ENCODE data around the gene JAG2.

The JAG2 gene

GRCh38 chr14:105139831-105140239 lies 28.7 kb downstream of the JAG2 start:
- H3K36me3 ChIP-seq (ENCODE audit: insufficient read depth, low read length) = no peaks in the 10 kb centered on the region
- no peak overlapping the region for H3K27ac ChIP-seq
- no peak for DNase-seq (ENCODE audit: low read depth, low spot score)
- H3K9ac ChIP-seq (ENCODE audit: insufficient read length) = no peak overlapping the region
- no peak overlapping the region for H3K4me3 ChIP-seq
- no peaks in the 10 kb centered on the region for H3K9me3 ChIP-seq (ENCODE audit: low read depth, low read length)
- TF ChIP-seq POLR2AphosphoS5 (IDR thresholded peaks at IDR 0.05; ENCODE audit: borderline replicate concordance, low read depth, low read length) = no peak
- TF ChIP-seq EZH2 (IDR thresholded peaks at IDR 0.05) = no peak
- TF ChIP-seq FOXP2 (optimal IDR thresholded peaks at IDR 0.05; ENCODE audit: control extremely low read depth, extremely low read length, insufficient read depth) = no peak

- Histone ChIP-seq H3K9ac (ENCODE audit: insufficient read length) (no peak overlapping the region), H3K27ac (no peak overlapping the region)
- TF ChIP-seq POLR2AphosphoS5 (IDR thresholded peaks at IDR 0.05; ENCODE audit: borderline replicate concordance, low read depth, low read length) (no peak), EZH2 (IDR thresholded peaks at IDR 0.05) (no peak), FOXP2 (optimal IDR thresholded peaks at IDR 0.05; ENCODE audit: control extremely low read depth, extremely low read length, insufficient read depth) (no peak)
Observed at GRCh38 chr14:105139212-105139825, 29.3 kb downstream of the JAG2 start.

GRCh38 chr14:105138551-105139111 lies 29.9 kb downstream of the JAG2 start:
- Histone ChIP-seq H3K36me3 (ENCODE audit: insufficient read depth, low read length) (no peaks in the 10 kb centered on the region), H3K9ac (ENCODE audit: insufficient read length) (no peak overlapping the region), H3K27ac (no peak overlapping the region), H3K9me3 (ENCODE audit: low read depth, low read length) (no peaks in the 10 kb centered on the region), H3K4me3 (no peak overlapping the region)
- TF ChIP-seq EZH2 (IDR thresholded peaks at IDR 0.05) = no peak
- TF ChIP-seq POLR2AphosphoS5 (IDR thresholded peaks at IDR 0.05; ENCODE audit: borderline replicate concordance, low read depth, low read length) = no peak
- TF ChIP-seq FOXP2 (optimal IDR thresholded peaks at IDR 0.05; ENCODE audit: control extremely low read depth, extremely low read length, insufficient read depth) = no peak
- DNase-seq (ENCODE audit: low read depth, low spot score) = no peak

More at GRCh38 chr14:105139212-105139825, 29.3 kb downstream of the JAG2 start:
- Histone ChIP-seq H3K4me3 (no peak overlapping the region), H3K9me3 (ENCODE audit: low read depth, low read length) (no peaks in the 10 kb centered on the region), H3K36me3 (ENCODE audit: insufficient read depth, low read length) (no peaks in the 10 kb centered on the region)
- no peak for DNase-seq (ENCODE audit: low read depth, low spot score)

- no peak overlapping the region for H3K9ac ChIP-seq (ENCODE audit: insufficient read length)
- no peak for TF ChIP-seq EZH2 (IDR thresholded peaks at IDR 0.05)
- TF ChIP-seq POLR2AphosphoS5 (IDR thresholded peaks at IDR 0.05; ENCODE audit: borderline replicate concordance, low read depth, low read length) = no peak
- no peak overlapping the region for H3K4me3 ChIP-seq
- no peaks in the 10 kb centered on the region for H3K36me3 ChIP-seq (ENCODE audit: insufficient read depth, low read length)
- no peak overlapping the region for H3K27ac ChIP-seq
- no peaks in the 10 kb centered on the region for H3K9me3 ChIP-seq (ENCODE audit: low read depth, low read length)
- no peak for DNase-seq (ENCODE audit: low read depth, low spot score)
Observed at GRCh38 chr14:105138021-105138541, 30.5 kb downstream of the JAG2 start.

GRCh38 chr14:105137481-105138020 lies 31.0 kb downstream of the JAG2 start:
- no peak for TF ChIP-seq POLR2AphosphoS5 (IDR thresholded peaks at IDR 0.05; ENCODE audit: borderline replicate concordance, low read depth, low read length)
- no peak for TF ChIP-seq FOXP2 (optimal IDR thresholded peaks at IDR 0.05; ENCODE audit: control extremely low read depth, extremely low read length, insufficient read depth)
- Histone ChIP-seq H3K36me3 (ENCODE audit: insufficient read depth, low read length) (no peaks in the 10 kb centered on the region), H3K27ac (no peak overlapping the region), H3K9me3 (ENCODE audit: low read depth, low read length) (no peaks in the 10 kb centered on the region), H3K9ac (ENCODE audit: insufficient read length) (no peak overlapping the region), H3K4me3 (no peak overlapping the region)
- DNase-seq (ENCODE audit: low read depth, low spot score) = no peak

GRCh38 chr14:105136401-105137322 lies 31.9 kb downstream of the JAG2 start:
- no peaks in the 10 kb centered on the region for H3K36me3 ChIP-seq (ENCODE audit: insufficient read depth, low read length)
- TF ChIP-seq EZH2 (IDR thresholded peaks at IDR 0.05) = no peak
- no peak for TF ChIP-seq FOXP2 (optimal IDR thresholded peaks at IDR 0.05; ENCODE audit: control extremely low read depth, extremely low read length, insufficient read depth)
- TF ChIP-seq POLR2AphosphoS5 (IDR thresholded peaks at IDR 0.05; ENCODE audit: borderline replicate concordance, low read depth, low read length) = no peak
- H3K9ac ChIP-seq (ENCODE audit: insufficient read length) = no peak overlapping the region
- H3K9me3 ChIP-seq (ENCODE audit: low read depth, low read length) = no peaks in the 10 kb centered on the region
- no peak overlapping the region for H3K27ac ChIP-seq
- DNase-seq (ENCODE audit: low read depth, low spot score) = no peak
- no peak overlapping the region for H3K4me3 ChIP-seq

- Histone ChIP-seq H3K36me3 (ENCODE audit: insufficient read depth, low read length) (no peaks in the 10 kb centered on the region), H3K9ac (ENCODE audit: insufficient read length) (no peak overlapping the region), H3K9me3 (ENCODE audit: low read depth, low read length) (no peaks in the 10 kb centered on the region), H3K27ac (no peak overlapping the region), H3K4me3 (no peak overlapping the region)
- DNase-seq (ENCODE audit: low read depth, low spot score) = no peak
- TF ChIP-seq POLR2AphosphoS5 (IDR thresholded peaks at IDR 0.05; ENCODE audit: borderline replicate concordance, low read depth, low read length) (no peak), EZH2 (IDR thresholded peaks at IDR 0.05) (no peak), FOXP2 (optimal IDR thresholded peaks at IDR 0.05; ENCODE audit: control extremely low read depth, extremely low read length, insufficient read depth) (no peak)
Observed at GRCh38 chr14:105135700-105136395, 32.7 kb downstream of the JAG2 start.
